HG03066 (cell line): ENCODE results near the gene DENND5B.
"Not testable (repeated sequence)": the region's sequence is repeated elsewhere in the genome, so short reads cannot be mapped to it uniquely, and the experiment has no call there.

Source experiments
- ATAC-seq: cut with Tn5 transposase; IDR thresholded peaks from one replicate; pipeline ENCODE4 v1.9.1; 2021; ENCODE audit warnings: low read depth; ENCODE audit not compliant: unreplicated experiment

DENND5B gene

GRCh38 chr12:31477687-31478086 is 113.2 kb downstream of the DENND5B start:
- ATAC-seq, result peak; percentile 54

GRCh38 chr12:31476437-31476836 is 114.5 kb downstream of the DENND5B start:
- no peak for ATAC-seq

GRCh38 chr12:31475610-31476009 is 115.3 kb downstream of the DENND5B start:
- ATAC-seq, result not testable (repeated sequence)

- no peak for ATAC-seq
Observed at GRCh38 chr12:31474751-31475150, 116.2 kb downstream of the DENND5B start.

- no peak for ATAC-seq
Observed at GRCh38 chr12:31471823-31472222, 119.1 kb downstream of the DENND5B start.

GRCh38 chr12:31471051-31471450 is 119.9 kb downstream of the DENND5B start:
- no peak for ATAC-seq

GRCh38 chr12:31470459-31470858 is 120.5 kb downstream of the DENND5B start:
- no peak for ATAC-seq

- ATAC-seq, result no peak
Observed at GRCh38 chr12:31466768-31467167, 124.2 kb downstream of the DENND5B start.

GRCh38 chr12:31465002-31465401 is 125.9 kb downstream of the DENND5B start:
- no peak for ATAC-seq

GRCh38 chr12:31460024-31460423 is 130.9 kb downstream of the DENND5B start:
- no peak for ATAC-seq

- ATAC-seq, result no peak
Observed at GRCh38 chr12:31456562-31456961, 134.4 kb downstream of the DENND5B start.

- no peak for ATAC-seq
Observed at GRCh38 chr12:31444736-31445135, 146.2 kb downstream of the DENND5B start.

- ATAC-seq, result no peak
Observed at GRCh38 chr12:31440586-31440985, 150.3 kb downstream of the DENND5B start.

GRCh38 chr12:31440134-31440533 is 150.8 kb downstream of the DENND5B start:
- no peak for ATAC-seq

GRCh38 chr12:31431721-31432240 is 159.2 kb downstream of the DENND5B start:
- ATAC-seq, result no peak

GRCh38 chr12:31423405-31423804 is 167.5 kb downstream of the DENND5B start:
- no peak for ATAC-seq

- no peak for ATAC-seq
Observed at GRCh38 chr12:31412292-31412801, 178.6 kb downstream of the DENND5B start.

- no peak for ATAC-seq
Observed at GRCh38 chr12:31408763-31409162, 182.2 kb downstream of the DENND5B start.

GRCh38 chr12:31407562-31407961 is 183.4 kb downstream of the DENND5B start:
- ATAC-seq, result no peak

GRCh38 chr12:31406345-31406744 is 184.6 kb downstream of the DENND5B start:
- peak; percentile 60 for ATAC-seq

GRCh38 chr12:31405021-31405420 is 185.9 kb downstream of the DENND5B start:
- no peak for ATAC-seq

GRCh38 chr12:31403099-31403607 is 187.8 kb downstream of the DENND5B start:
- ATAC-seq, result peak; percentile 73
